GM12878 (cell line): ENCODE results near the gene TSPYL4. TPM values are rescaled to one million over a fixed set of nuclear protein-coding genes. Genes with fewer than 3 reads are reported as not detected.

Source experiments
- ATAC-seq: fragments of 200-7000 bp; cut with Tn5 transposase; 3 replicates; pipeline ENCODE4 v1.9.1; 2020; ENCODE audit warnings: mild to moderate bottlenecking, moderate library complexity
- BruUV-seq: library from RNA; stranded (reverse); fragments of 400-500 nt; replicated peaks from 2 replicates; lab custom pipeline; 2021; lab: Mats Ljungman, UMichigan
- CTCF ChIA-PET: fragments of 300-600 bp; sonication (Branson Sonifier 250); formaldehyde crosslinking; extraction: SDS; loops from one replicate; lab custom pipeline; 2021; ENCODE audit warnings: inconsistent platforms; lab: Yijun Ruan, JAX
- POLR2A ChIA-PET: fragments of 350-600 bp; formaldehyde crosslinking; extraction: SDS; loops from one replicate; lab custom pipeline; 2021; ENCODE audit warnings: inconsistent platforms; lab: Charles Lee
- RAD21 ChIA-PET: fragments of 300-600 bp; sonication (Branson Sonifier 250); formaldehyde crosslinking; loops from one replicate; lab custom pipeline; 2023; ENCODE audit warnings: antibody characterized with exemption; ENCODE audit not compliant: unreplicated experiment; lab: Charles Lee
- SMC1A ChIA-PET: fragments of 300-600 bp; sonication (Branson Sonifier 250); formaldehyde crosslinking; loops from one replicate; lab custom pipeline; 2023; ENCODE audit not compliant: unreplicated experiment, uncharacterized antibody; lab: Charles Lee
- DNase-seq: peaks from one replicate; pipeline ENCODE4 v3.0.0-alpha.2; 2011; ENCODE audit warnings: low read depth, low spot score
- FAIRE-seq: peaks from 3 replicates; lab custom pipeline; 2011; peaks lifted over from hg19 to GRCh38; lab: Jason Lieb, UNC
- H2AFZ ChIP-seq: 2 replicates; pipeline ENCODE4 v1.6.0; 2011; ENCODE audit warnings: low read depth, low read length, control low read depth; ENCODE audit not compliant: control insufficient read depth
- H3K27ac ChIP-seq: 2 replicates; pipeline ENCODE4 v1.5.1; 2011; ENCODE audit warnings: control low read depth; ENCODE audit not compliant: control insufficient read depth, insufficient read depth
- H3K27me3 ChIP-seq, 2 experiments: replicated peaks in 1 of 2; 2 replicates each; pipeline versions ENCODE4 v1.6.0 to v1.6.1; 2011; ENCODE audit warnings: low read length in 1 of 2; ENCODE audit not compliant: control insufficient read depth in 2 of 2, insufficient read depth in 2 of 2
- H3K36me3 ChIP-seq, 2 experiments: 2 replicates each; pipeline ENCODE4 v1.5.1; 2011; ENCODE audit warnings: low read length in 1 of 2; ENCODE audit not compliant: control insufficient read depth in 2 of 2, insufficient read depth in 2 of 2
- H3K4me1 ChIP-seq: 2 replicates; pipeline ENCODE4 v1.6.1; 2011; ENCODE audit warnings: mild to moderate bottlenecking, low read length, moderate library complexity, mixed read lengths; ENCODE audit not compliant: control insufficient read depth, insufficient read depth
- H3K4me2 ChIP-seq: 2 replicates; pipeline ENCODE4 v1.6.0; 2011; ENCODE audit warnings: control low read depth; ENCODE audit not compliant: control insufficient read depth, insufficient read depth
- H3K4me3 ChIP-seq: fragments of 200-600 bp; sonication (generic); 2 replicates; pipeline ENCODE4 v1.5.1; 2016
- H3K79me2 ChIP-seq: 2 replicates; pipeline ENCODE4 v1.6.0; 2011; ENCODE audit warnings: low read length; ENCODE audit not compliant: control insufficient read depth, insufficient read depth
- H3K9ac ChIP-seq: 2 replicates; pipeline ENCODE4 v1.8.0; 2011; ENCODE audit warnings: low read length, control low read depth, mixed read lengths; ENCODE audit not compliant: control insufficient read depth, insufficient read depth
- H3K9me3 ChIP-seq: replicated peaks from 3 replicates; pipeline ENCODE4 v1.5.1; 2011; ENCODE audit warnings: mild to moderate bottlenecking, low read length; ENCODE audit not compliant: control insufficient read depth, insufficient read depth
- H4K20me1 ChIP-seq: 2 replicates; pipeline ENCODE4 v1.6.0; 2011; ENCODE audit not compliant: control insufficient read depth, insufficient read depth
- ATF2 ChIP-seq: IDR thresholded peaks from 2 replicates; pipeline ENCODE4 v1.6.1; 2012; ENCODE audit warnings: low read length, inconsistent platforms
- FOS ChIP-seq: IDR thresholded peaks from 3 replicates; pipeline ENCODE4 v1.6.1; 2011; ENCODE audit warnings: borderline replicate concordance; ENCODE audit not compliant: insufficient read length; ENCODE audit errors: extremely low read depth
- POLR2AphosphoS2 ChIP-seq: IDR thresholded peaks from 2 replicates; pipeline ENCODE4 v1.6.1; 2011; ENCODE audit warnings: low read depth, mild to moderate bottlenecking, low read length, improper control_type of control experiment, moderate library complexity
- RAD51 ChIP-seq: fragments of 450-650 bp; IDR thresholded peaks from 2 replicates; pipeline ENCODE4 v1.6.1; 2016; ENCODE audit warnings: moderate library complexity, mild to moderate bottlenecking, inconsistent platforms
- SIN3A ChIP-seq: IDR thresholded peaks from 2 replicates; pipeline ENCODE4 v1.6.1; 2012; ENCODE audit warnings: low read depth, low read length, improper control_type of control experiment
- TAF1 ChIP-seq: IDR thresholded peaks from 2 replicates; pipeline ENCODE4 v1.6.1; 2011; ENCODE audit warnings: mild to moderate bottlenecking, low read depth, low read length, borderline replicate concordance
- TARDBP ChIP-seq: IDR thresholded peaks from 2 replicates; pipeline ENCODE4 v1.6.1; 2016; ENCODE audit warnings: borderline replicate concordance
- YBX1 ChIP-seq: fragments of 450-650 bp; IDR thresholded peaks from 2 replicates; pipeline ENCODE4 v1.6.1; 2016; ENCODE audit warnings: antibody characterized with exemption
- WGBS: methylation state at CpG from one replicate; pipeline ENCODE4 v1.1.6; 2016; ENCODE audit warnings: low lambda C conversion rate; ENCODE audit not compliant: insufficient replicate concordance, insufficient coverage; ENCODE audit errors: missing lambda C conversion rate; 5-methylcytosine and 5-hydroxymethylcytosine counted together
- in situ Hi-C: fragments of 300-500 bp; cut with MboI; formaldehyde crosslinking; loops from 9 replicates; pipeline ENCODE4 v1.14.3; 2018; ENCODE audit warnings: mixed read lengths
- intact Hi-C: fragments of 100-400 bp; cut with micrococcal nuclease; formaldehyde crosslinking; loops from one replicate; pipeline ENCODE4 v1.14.2; 2022; ENCODE audit not compliant: unreplicated experiment
- polyA plus RNA-seq, 11 experiments: library from polyadenylated mRNA; depleted of rRNA in 4 of 11; unstranded in 6 of 11; stranded (reverse) in 5 of 11; fragments of >200 nt; fragmentation: Nextera tagmentation in 4 of 11; fragmentation: Illumina TruSeq in 1 of 11; extraction: Ambion mirVana in 4 of 11; extraction: Trizol in 1 of 11; gene quantifications; 1 replicate in 1 of 11; 2 replicates in 10 of 11; pipeline versions ENCODE4 v1.2.1 to v1.2.3, GENCODE V29; 2011 to 2016; ENCODE audit warnings: inconsistent platforms in 2 of 11, missing spikeins in 2 of 11, low read depth in 1 of 11
- total RNA-seq, 4 experiments: library from RNA; depleted of rRNA in 3 of 4; stranded (reverse); fragments of >200 nt in 3 of 4; fragmentation: Illumina TruSeq in 1 of 4; extraction: Trizol in 1 of 4; gene quantifications; 2 replicates each; pipeline versions ENCODE4 v1.2.1 to v1.2.3, GENCODE V29; 2013 to 2021

The TSPYL4 gene
- total and polyA plus RNA-seq, 10 of the 15 experiments (the other 5 are each of a cell fraction or from before 2014, with no cell fraction given): 1.5 to 27.6 (median 20.0) TPM

DNA sequence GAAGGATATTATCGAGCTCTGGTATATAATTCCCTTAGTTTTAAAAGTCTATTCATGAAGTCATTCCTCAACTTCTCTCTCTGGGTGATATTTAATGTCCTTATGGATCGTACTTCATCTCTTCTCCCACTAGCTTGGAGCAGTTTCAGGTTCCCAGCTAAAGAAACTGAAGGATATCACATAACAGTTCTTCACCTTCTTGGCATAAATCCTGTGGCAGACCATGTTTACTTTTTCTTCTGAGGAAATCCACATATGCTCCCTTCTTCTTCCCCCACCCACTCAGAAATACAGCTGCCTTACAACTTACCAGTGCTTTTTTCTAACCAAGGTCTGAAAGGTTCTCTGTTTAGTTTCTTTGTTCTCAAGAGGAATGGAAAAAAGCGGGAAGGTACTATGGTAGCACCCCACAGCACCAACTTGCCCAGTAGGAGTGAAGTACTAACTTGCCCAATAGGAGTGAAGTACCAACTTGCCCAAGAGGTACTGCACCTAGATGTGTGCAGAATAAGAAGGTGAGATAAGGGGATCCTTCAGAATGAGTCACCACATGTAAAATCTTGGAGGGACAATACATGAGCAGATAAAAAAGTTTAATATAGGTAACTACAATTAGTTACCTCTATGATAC, 53.1 kb downstream of the TSPYL4 start:
- Histone ChIP-seq H3K4me2 (no peak overlapping the region), H3K4me1 (no peaks in the 10 kb centered on the region; the same call in 1 of the 2 replicates), H3K9me3 (no peaks in the 10 kb centered on the region; the same call in 2 of the 3 replicates), H3K4me3 (no peak overlapping the region), H2AFZ (no peak overlapping the region), H4K20me1 (no peaks in the 10 kb centered on the region), H3K27me3 (no peaks in the 10 kb centered on the region), H3K36me3 (peaks cover 0 to 5% of the 10 kb centered on the region in 2 experiments; a peak in 2 of 4 replicates), H3K79me2 (no peaks in the 10 kb centered on the region), H3K9ac (no peak overlapping the region), H3K27ac (no peak overlapping the region)
- no peak for ATAC-seq
- no TSS peak for BruUV-seq
- RAD21 ChIA-PET: no interaction called here
- CTCF ChIA-PET: interaction anchor here (0.6 to 1.1 kb wide), 5 partner anchors 10 to 192 kb away, joined by 3 to 4 read pairs (median 3); no protein-coding TSS in a partner anchor
- in situ Hi-C loops (no loop called here), intact Hi-C loops (no loop called here)
- no peak for FAIRE-seq
- WGBS: 100% methylated on average over 3 of the region's 3 CpGs
- SMC1A ChIA-PET: interaction anchor here (0.9 kb wide), 1 partner anchor 30 kb away, joined by 3 read pairs; no protein-coding TSS in a partner anchor
- TF ChIP-seq RAD51 (no peak), FOS (no peak), TAF1 (no peak), ATF2 (no peak), POLR2AphosphoS2 (no peak), SIN3A (no peak), YBX1 (no peak), TARDBP (no peak)
- no peak for DNase-seq
- POLR2A ChIA-PET: no interaction called here

Other genes starting within 250 kb of the TSPYL4 start
- gene FRK, start 193.2 kb downstream of the TSPYL4 start, total RNA-seq (2014; rRNA removed): 1.4 and 1.7 TPM in 2 replicates
- gene FRK, start 193.2 kb downstream of the TSPYL4 start, total RNA-seq (2014; rRNA removed; fragmentation: Illumina TruSeq; extraction: Trizol): 1.8 and 1.9 TPM in 2 replicates
- gene FRK, start 193.2 kb downstream of the TSPYL4 start, total RNA-seq (2021): 1.6 and 1.7 TPM in 2 replicates
- gene FRK, start 193.2 kb downstream of the TSPYL4 start, polyA plus RNA-seq (2011; rRNA removed): 2.4 and 3.6 TPM in 2 replicates
- 1.3 and 1.7 TPM in 2 replicates for gene FRK, start 193.2 kb downstream of the TSPYL4 start, polyA plus RNA-seq (2014; fragmentation: Illumina TruSeq; extraction: Trizol)
- under 1 TPM; 0.29 to 0.32 TPM for gene FRK, start 193.2 kb downstream of the TSPYL4 start, polyA plus RNA-seq (2014; fragmentation: Nextera tagmentation; extraction: Ambion mirVana)
- 1.1 and 1.2 TPM in 2 replicates for gene FRK, start 193.2 kb downstream of the TSPYL4 start, polyA plus RNA-seq (2014; rRNA removed)
- under 1 TPM; 0.59 to 0.63 TPM for gene FRK, start 193.2 kb downstream of the TSPYL4 start, polyA plus RNA-seq (2016; fragmentation: Nextera tagmentation; extraction: Ambion mirVana)
- gene NT5DC1, start 153.2 kb downstream of the TSPYL4 start, total RNA-seq (2014; rRNA removed): 36.3 and 40.8 TPM in 2 replicates
- 45.7 and 46.5 TPM in 2 replicates for gene NT5DC1, start 153.2 kb downstream of the TSPYL4 start, total RNA-seq (2014; rRNA removed; fragmentation: Illumina TruSeq; extraction: Trizol)
- gene NT5DC1, start 153.2 kb downstream of the TSPYL4 start, total RNA-seq (2021): 104 and 110 TPM in 2 replicates
- gene NT5DC1, start 153.2 kb downstream of the TSPYL4 start, polyA plus RNA-seq (2011; rRNA removed): 76.7 and 99.0 TPM in 2 replicates
- gene NT5DC1, start 153.2 kb downstream of the TSPYL4 start, polyA plus RNA-seq (2014; fragmentation: Illumina TruSeq; extraction: Trizol): 50.9 and 52.3 TPM in 2 replicates
- 10 to 100 TPM; 43.5 to 67.0 TPM for gene NT5DC1, start 153.2 kb downstream of the TSPYL4 start, polyA plus RNA-seq (2014; fragmentation: Nextera tagmentation; extraction: Ambion mirVana)
- gene NT5DC1, start 153.2 kb downstream of the TSPYL4 start, polyA plus RNA-seq (2014; rRNA removed): 66.6 and 75.8 TPM in 2 replicates
- 100 to 1,000 TPM; 139 to 140 TPM for gene NT5DC1, start 153.2 kb downstream of the TSPYL4 start, polyA plus RNA-seq (2016; fragmentation: Nextera tagmentation; extraction: Ambion mirVana)
- 0.06 TPM in 1 of 2 replicates, not detected in the other for gene COL10A1, start 127.9 kb downstream of the TSPYL4 start, total RNA-seq (2014; rRNA removed)
- gene COL10A1, start 127.9 kb downstream of the TSPYL4 start, total RNA-seq (2014; rRNA removed; fragmentation: Illumina TruSeq; extraction: Trizol): not detected in 2 replicates
- gene COL10A1, start 127.9 kb downstream of the TSPYL4 start, total RNA-seq (2021): not detected in 2 replicates
- not detected in 2 replicates for gene COL10A1, start 127.9 kb downstream of the TSPYL4 start, polyA plus RNA-seq (2011; rRNA removed)
- not detected in 2 replicates for gene COL10A1, start 127.9 kb downstream of the TSPYL4 start, polyA plus RNA-seq (2014; fragmentation: Illumina TruSeq; extraction: Trizol)
- gene COL10A1, start 127.9 kb downstream of the TSPYL4 start, polyA plus RNA-seq (2014; fragmentation: Nextera tagmentation; extraction: Ambion mirVana): under 1 TPM; 0.02 to 0.05 TPM
- gene COL10A1, start 127.9 kb downstream of the TSPYL4 start, polyA plus RNA-seq (2014; rRNA removed): not detected in 2 replicates
- under 1 TPM; 0.18 to 0.33 TPM for gene COL10A1, start 127.9 kb downstream of the TSPYL4 start, polyA plus RNA-seq (2016; fragmentation: Nextera tagmentation; extraction: Ambion mirVana)
- 40.2 and 45.1 TPM in 2 replicates for gene TSPYL1, start 25.9 kb upstream of the TSPYL4 start, total RNA-seq (2014; rRNA removed)
- 34.2 and 35.3 TPM in 2 replicates for gene TSPYL1, start 25.9 kb upstream of the TSPYL4 start, total RNA-seq (2014; rRNA removed; fragmentation: Illumina TruSeq; extraction: Trizol)
- 42.7 and 44.1 TPM in 2 replicates for gene TSPYL1, start 25.9 kb upstream of the TSPYL4 start, total RNA-seq (2021)
- gene TSPYL1, start 25.9 kb upstream of the TSPYL4 start, polyA plus RNA-seq (2011; rRNA removed): 28.4 and 28.5 TPM in 2 replicates
- gene TSPYL1, start 25.9 kb upstream of the TSPYL4 start, polyA plus RNA-seq (2014; fragmentation: Illumina TruSeq; extraction: Trizol): 23.9 and 25.7 TPM in 2 replicates
- 10 to 100 TPM; 22.9 to 29.9 TPM for gene TSPYL1, start 25.9 kb upstream of the TSPYL4 start, polyA plus RNA-seq (2014; fragmentation: Nextera tagmentation; extraction: Ambion mirVana)
- gene TSPYL1, start 25.9 kb upstream of the TSPYL4 start, polyA plus RNA-seq (2014; rRNA removed): 20.0 and 23.1 TPM in 2 replicates
- 10 to 100 TPM; 22.9 to 23.4 TPM for gene TSPYL1, start 25.9 kb upstream of the TSPYL4 start, polyA plus RNA-seq (2016; fragmentation: Nextera tagmentation; extraction: Ambion mirVana)
- 65.3 and 77.4 TPM in 2 replicates for gene DSE, start 116.9 kb upstream of the TSPYL4 start, total RNA-seq (2014; rRNA removed)
- gene DSE, start 116.9 kb upstream of the TSPYL4 start, total RNA-seq (2014; rRNA removed; fragmentation: Illumina TruSeq; extraction: Trizol): 62.3 and 63.9 TPM in 2 replicates
- 75.1 and 76.4 TPM in 2 replicates for gene DSE, start 116.9 kb upstream of the TSPYL4 start, total RNA-seq (2021)
- 12.2 and 12.6 TPM in 2 replicates for gene DSE, start 116.9 kb upstream of the TSPYL4 start, polyA plus RNA-seq (2011; rRNA removed)
- 51.8 and 58.9 TPM in 2 replicates for gene DSE, start 116.9 kb upstream of the TSPYL4 start, polyA plus RNA-seq (2014; fragmentation: Illumina TruSeq; extraction: Trizol)
- 10 to 100 TPM; 17.1 to 24.2 TPM for gene DSE, start 116.9 kb upstream of the TSPYL4 start, polyA plus RNA-seq (2014; fragmentation: Nextera tagmentation; extraction: Ambion mirVana)
- 35.9 and 38.6 TPM in 2 replicates for gene DSE, start 116.9 kb upstream of the TSPYL4 start, polyA plus RNA-seq (2014; rRNA removed)
- gene DSE, start 116.9 kb upstream of the TSPYL4 start, polyA plus RNA-seq (2016; fragmentation: Nextera tagmentation; extraction: Ambion mirVana): 10 to 100 TPM; 43.0 TPM
- 1.2 and 1.5 TPM in 2 replicates for gene CALHM6, start 207.3 kb upstream of the TSPYL4 start, total RNA-seq (2014; rRNA removed)
- 1.7 and 2.6 TPM in 2 replicates for gene CALHM6, start 207.3 kb upstream of the TSPYL4 start, total RNA-seq (2014; rRNA removed; fragmentation: Illumina TruSeq; extraction: Trizol)
- 0.53 and 1.0 TPM in 2 replicates for gene CALHM6, start 207.3 kb upstream of the TSPYL4 start, total RNA-seq (2021)
- gene CALHM6, start 207.3 kb upstream of the TSPYL4 start, polyA plus RNA-seq (2011; rRNA removed): 0.15 and 0.48 TPM in 2 replicates
- gene CALHM6, start 207.3 kb upstream of the TSPYL4 start, polyA plus RNA-seq (2014; fragmentation: Illumina TruSeq; extraction: Trizol): 0.93 and 1.2 TPM in 2 replicates
- gene CALHM6, start 207.3 kb upstream of the TSPYL4 start, polyA plus RNA-seq (2014; fragmentation: Nextera tagmentation; extraction: Ambion mirVana): 1 to 10 TPM; 1.1 to 1.4 TPM
- gene CALHM6, start 207.3 kb upstream of the TSPYL4 start, polyA plus RNA-seq (2014; rRNA removed): 1.5 and 2.6 TPM in 2 replicates
- 1 to 10 TPM; 3.2 to 3.4 TPM for gene CALHM6, start 207.3 kb upstream of the TSPYL4 start, polyA plus RNA-seq (2016; fragmentation: Nextera tagmentation; extraction: Ambion mirVana)